ENCODE measurements around the gene SNW1. TPM values are rescaled to one million over a fixed set of nuclear protein-coding genes. Genes with fewer than 3 reads are reported as not detected.
A peak's percentile ranks its signal among the peaks of the same experiment; 100 is the strongest.

The SNW1 gene
- total and polyA plus RNA-seq, 2 donors (not counting 1 experiment from before 2014, with no cell fraction given) = 57.0 to 60.2 TPM

DNA sequence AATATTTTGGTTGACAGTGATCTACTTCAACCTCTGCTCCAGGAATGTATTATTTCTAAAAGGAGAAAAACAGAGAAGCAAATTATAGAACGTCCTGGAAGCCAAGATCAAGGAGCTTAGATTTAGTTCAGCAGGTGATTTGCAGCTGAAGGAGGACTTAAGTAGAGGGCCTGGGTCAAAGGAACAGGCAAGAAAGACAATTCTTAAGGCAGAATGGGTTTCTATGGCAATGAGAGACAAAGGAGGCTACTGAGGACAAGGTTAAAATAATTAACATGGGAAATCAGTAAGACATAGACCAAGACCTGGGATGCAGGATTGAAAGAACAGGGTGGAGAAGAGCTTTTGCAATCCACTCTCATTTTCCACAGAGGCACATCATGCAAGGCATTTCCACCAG, 2.4 kb upstream of the SNW1 start:
- Histone ChIP-seq H3K4me3 (replicated peaks in 1 of 4; ENCODE audit: control extremely low read depth in 1 of 4, insufficient read depth in 1 of 4, low read depth in 3 of 4, low read length in 4 of 4) (no peak overlapping the region), H3K9me3 (ENCODE audit: control insufficient read depth, insufficient read depth, low read depth, low read length) (no peaks in the 10 kb centered on the region), H3K27me3 (ENCODE audit: control insufficient read depth, insufficient read depth, low read length) (no peaks in the 10 kb centered on the region), H3K79me2 (ENCODE audit: control insufficient read depth, insufficient read depth, low read length) (peaks cover 26% of the 10 kb centered on the region), H2AFZ (ENCODE audit: low read length) (no peak overlapping the region), H3K4me2 (ENCODE audit: extremely low read depth, insufficient read depth, low read length) (no peak overlapping the region), H3K4me1 (ENCODE audit: control insufficient read depth, extremely low read depth, insufficient read depth, low read length) (peaks cover 8% of the 10 kb centered on the region), H3K36me3 (ENCODE audit: control insufficient read depth, insufficient read depth, low read length) (no peaks in the 10 kb centered on the region), H3K27ac (ENCODE audit: insufficient read depth, low read length) (no peak overlapping the region), H3K9ac (ENCODE audit: insufficient read depth, low read length) (no peak overlapping the region), H4K20me1 (ENCODE audit: control insufficient read depth, extremely low read depth, insufficient read depth, low read length) (no peaks in the 10 kb centered on the region)
- TF ChIP-seq, protein P1, sequence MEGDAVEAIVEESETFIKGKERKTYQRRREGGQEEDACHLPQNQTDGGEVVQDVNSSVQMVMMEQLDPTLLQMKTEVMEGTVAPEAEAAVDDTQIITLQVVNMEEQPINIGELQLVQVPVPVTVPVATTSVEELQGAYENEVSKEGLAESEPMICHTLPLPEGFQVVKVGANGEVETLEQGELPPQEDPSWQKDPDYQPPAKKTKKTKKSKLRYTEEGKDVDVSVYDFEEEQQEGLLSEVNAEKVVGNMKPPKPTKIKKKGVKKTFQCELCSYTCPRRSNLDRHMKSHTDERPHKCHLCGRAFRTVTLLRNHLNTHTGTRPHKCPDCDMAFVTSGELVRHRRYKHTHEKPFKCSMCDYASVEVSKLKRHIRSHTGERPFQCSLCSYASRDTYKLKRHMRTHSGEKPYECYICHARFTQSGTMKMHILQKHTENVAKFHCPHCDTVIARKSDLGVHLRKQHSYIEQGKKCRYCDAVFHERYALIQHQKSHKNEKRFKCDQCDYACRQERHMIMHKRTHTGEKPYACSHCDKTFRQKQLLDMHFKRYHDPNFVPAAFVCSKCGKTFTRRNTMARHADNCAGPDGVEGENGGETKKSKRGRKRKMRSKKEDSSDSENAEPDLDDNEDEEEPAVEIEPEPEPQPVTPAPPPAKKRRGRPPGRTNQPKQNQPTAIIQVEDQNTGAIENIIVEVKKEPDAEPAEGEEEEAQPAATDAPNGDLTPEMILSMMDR (conservative IDR thresholded peaks at IDR 0.05 in 1 of 2, IDR thresholded peaks at IDR 0.05 in 1 of 2; ENCODE audit: low read depth in 1 of 2, low read length in 2 of 2) = no peak
- no peak for TF ChIP-seq EZH2 (IDR thresholded peaks at IDR 0.05; ENCODE audit: low read length, missing control alignments)
- DNase-seq (ENCODE audit: low read depth in 2 of 2) = no peak

DNA sequence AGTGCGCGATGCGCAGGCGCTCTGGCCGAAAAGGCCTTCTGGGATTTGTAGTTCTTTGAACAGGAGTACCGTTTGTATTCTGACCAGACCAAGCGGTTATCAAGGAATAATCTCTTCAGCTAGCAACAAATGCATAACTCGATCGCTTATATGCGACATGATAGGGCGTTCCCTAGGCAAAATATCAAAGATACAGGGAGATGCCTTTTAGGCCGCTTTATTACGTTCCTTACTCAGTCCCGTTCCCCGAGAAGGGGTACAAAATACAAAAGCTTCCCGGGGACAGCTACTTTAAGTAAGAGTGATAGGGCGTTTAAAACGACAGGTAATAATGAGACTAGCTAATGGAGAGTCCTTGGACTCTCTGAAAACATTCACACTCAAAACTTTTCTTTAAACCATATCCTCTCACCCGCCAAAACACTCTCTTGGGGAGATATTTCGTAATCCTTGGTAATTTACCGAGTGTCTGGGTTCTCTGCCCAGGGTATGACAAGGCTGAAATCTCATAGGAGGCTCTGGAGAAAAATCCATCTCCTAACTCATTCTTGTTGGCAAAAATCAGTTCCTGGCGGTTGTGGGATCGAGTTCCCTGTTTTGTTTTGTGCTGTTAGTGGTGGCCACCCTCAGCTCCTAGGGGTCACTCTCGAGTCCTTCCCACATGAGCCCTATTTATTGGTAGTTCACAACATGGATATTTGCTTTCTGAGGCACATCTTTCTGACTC, 412 bp upstream of the SNW1 start:
- Histone ChIP-seq H3K27me3 (ENCODE audit: control insufficient read depth, insufficient read depth, low read length) (no peaks in the 10 kb centered on the region), H3K36me3 (ENCODE audit: control insufficient read depth, insufficient read depth, low read length) (no peaks in the 10 kb centered on the region), H4K20me1 (ENCODE audit: control insufficient read depth, extremely low read depth, insufficient read depth, low read length) (no peaks in the 10 kb centered on the region), H3K9ac (ENCODE audit: insufficient read depth, low read length) (peak overlapping the region; percentile 100), H3K4me1 (ENCODE audit: control insufficient read depth, extremely low read depth, insufficient read depth, low read length) (peaks cover 8% of the 10 kb centered on the region), H3K4me3 (replicated peaks in 1 of 4; ENCODE audit: control extremely low read depth in 1 of 4, insufficient read depth in 1 of 4, low read depth in 3 of 4, low read length in 4 of 4) (peak overlapping the region; percentile 90 to 100 (median 96)), H3K9me3 (ENCODE audit: control insufficient read depth, insufficient read depth, low read depth, low read length) (no peaks in the 10 kb centered on the region), H2AFZ (ENCODE audit: low read length) (peak overlapping the region; percentile 96), H3K79me2 (ENCODE audit: control insufficient read depth, insufficient read depth, low read length) (peaks cover 40% of the 10 kb centered on the region), H3K4me2 (ENCODE audit: extremely low read depth, insufficient read depth, low read length) (peak overlapping the region; percentile 97), H3K27ac (ENCODE audit: insufficient read depth, low read length) (peak overlapping the region; percentile 100)
- TF ChIP-seq EZH2 (IDR thresholded peaks at IDR 0.05; ENCODE audit: low read length, missing control alignments) = no peak
- TF ChIP-seq, protein P1 (conservative IDR thresholded peaks at IDR 0.05 in 1 of 2, IDR thresholded peaks at IDR 0.05 in 1 of 2; ENCODE audit: low read depth in 1 of 2, low read length in 2 of 2) = peak; percentile 26 to 43
- peak; percentile 92 to 95 for DNase-seq (ENCODE audit: low read depth in 2 of 2)

DNA sequence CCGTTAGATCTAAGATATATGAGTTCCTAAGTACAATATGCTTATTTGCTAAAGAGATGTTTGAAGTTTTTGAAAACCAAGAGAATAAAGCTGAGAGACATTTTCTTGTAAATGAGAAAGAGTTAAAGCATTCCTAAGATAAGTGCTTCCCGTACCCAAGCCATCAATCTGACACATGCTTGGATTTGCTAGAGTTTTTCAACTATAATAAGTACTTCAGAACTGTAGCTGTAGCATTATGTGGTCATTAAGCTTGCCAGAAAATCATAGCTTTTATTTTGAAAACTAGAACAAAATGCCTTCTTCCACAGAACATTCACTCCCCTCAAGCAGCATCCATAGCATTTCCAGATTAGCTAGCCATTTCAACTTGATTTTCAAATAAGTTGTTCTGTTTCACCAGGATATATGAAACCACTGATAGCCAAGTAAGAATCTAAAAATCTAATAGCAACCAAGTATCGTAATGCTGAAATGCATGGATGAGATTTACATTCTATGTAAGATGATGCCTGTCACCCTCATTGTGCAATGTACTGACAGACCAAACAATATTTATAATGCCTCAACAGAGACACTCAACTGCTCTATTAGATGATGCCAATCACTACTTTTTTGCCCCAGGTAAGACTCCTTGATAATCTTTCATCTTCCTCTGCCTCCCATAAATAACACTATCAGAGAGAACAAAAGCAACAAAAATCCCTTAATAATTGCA, 8.0 kb downstream of the SNW1 start:
- Histone ChIP-seq H3K4me2 (ENCODE audit: extremely low read depth, insufficient read depth, low read length) (no peak overlapping the region), H3K79me2 (ENCODE audit: control insufficient read depth, insufficient read depth, low read length) (peaks cover 27% of the 10 kb centered on the region), H4K20me1 (ENCODE audit: control insufficient read depth, extremely low read depth, insufficient read depth, low read length) (no peaks in the 10 kb centered on the region), H3K36me3 (ENCODE audit: control insufficient read depth, insufficient read depth, low read length) (peaks cover 5% of the 10 kb centered on the region), H3K27me3 (ENCODE audit: control insufficient read depth, insufficient read depth, low read length) (no peaks in the 10 kb centered on the region), H3K4me1 (ENCODE audit: control insufficient read depth, extremely low read depth, insufficient read depth, low read length) (no peaks in the 10 kb centered on the region), H3K27ac (ENCODE audit: insufficient read depth, low read length) (no peak overlapping the region), H3K9ac (ENCODE audit: insufficient read depth, low read length) (no peak overlapping the region), H3K9me3 (ENCODE audit: control insufficient read depth, insufficient read depth, low read depth, low read length) (no peaks in the 10 kb centered on the region), H2AFZ (ENCODE audit: low read length) (no peak overlapping the region), H3K4me3 (replicated peaks in 1 of 4; ENCODE audit: control extremely low read depth in 1 of 4, insufficient read depth in 1 of 4, low read depth in 3 of 4, low read length in 4 of 4) (no peak overlapping the region)
- peak; percentile 5 to 78 for DNase-seq (ENCODE audit: low read depth in 2 of 2)
- TF ChIP-seq EZH2 (IDR thresholded peaks at IDR 0.05; ENCODE audit: low read length, missing control alignments) = no peak
- TF ChIP-seq, protein P1 (conservative IDR thresholded peaks at IDR 0.05 in 1 of 2, IDR thresholded peaks at IDR 0.05 in 1 of 2; ENCODE audit: low read depth in 1 of 2, low read length in 2 of 2) = no peak

All from fibroblast of lung (primary cell).